Glomerular endothelial cell (primary cell): ENCODE data around the gene RHBDL1. TPM values are rescaled to one million over a fixed set of nuclear protein-coding genes. Genes with fewer than 3 reads are reported as not detected.

Source experiments
- DNase-seq: peaks from one replicate; pipeline ENCODE4 v3.0.0-alpha.2; 2011; ENCODE audit warnings: low read depth, low spot score; ENCODE audit errors: extremely low read depth
- total RNA-seq: library from RNA; depleted of rRNA; stranded (reverse); fragments of >200 nt; gene quantifications from 2 replicates; pipeline ENCODE4 v1.2.3, GENCODE V29; 2015

Gene RHBDL1
- total RNA-seq, 1 donor from 2014 or later: 1.6 TPM

DNA sequence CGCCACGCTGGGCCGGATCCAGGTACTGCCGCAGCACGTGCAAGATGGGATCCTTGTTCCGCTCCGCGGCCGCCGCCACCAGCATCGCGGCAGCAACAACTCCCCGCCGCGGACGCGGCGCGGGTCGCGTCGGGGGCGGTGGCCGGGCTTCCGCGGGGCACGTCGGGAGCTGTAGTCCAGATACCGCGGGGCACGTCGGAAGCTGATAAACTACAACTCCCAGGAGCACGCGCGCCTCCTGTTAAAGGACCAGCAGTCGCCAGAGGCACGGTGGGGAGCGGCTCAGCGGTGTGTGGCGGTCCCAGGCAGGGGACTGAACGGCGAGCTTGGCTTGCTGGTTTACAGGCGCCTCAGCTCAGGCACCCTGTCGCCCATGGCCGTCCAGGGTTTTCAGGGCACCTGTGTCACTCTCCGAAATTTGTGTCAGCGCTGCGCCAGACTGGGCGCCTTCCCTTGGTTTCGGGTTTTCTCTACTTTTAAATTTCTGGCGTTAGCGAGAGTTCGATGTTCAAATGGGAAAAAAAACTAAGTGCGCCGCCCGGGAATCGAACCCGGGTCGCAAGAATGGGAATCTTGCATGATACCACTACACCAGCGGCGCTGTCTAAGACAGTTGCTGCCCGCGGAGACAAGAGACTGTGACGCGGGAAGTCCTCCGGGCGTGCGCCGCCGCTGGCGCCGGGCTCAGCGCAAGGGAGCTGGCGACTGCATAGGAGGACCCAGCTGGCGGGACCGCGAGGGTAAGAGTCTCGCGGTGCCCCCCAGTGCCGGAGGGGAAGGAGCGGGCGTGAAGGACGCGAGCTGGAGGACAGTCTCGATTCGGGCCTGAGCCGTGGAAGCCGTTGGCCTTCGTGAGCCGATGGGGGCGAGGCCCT is 39.0 kb upstream of the RHBDL1 start, which contains the start of gene METTL26:
Gene METTL26, minus strand, starts transcription at position 100 of the 875 bp plus-strand sequence. Its CDS starts 15 bp downstream, at position 85.
- DNase-seq: peak; percentile 54

DNA sequence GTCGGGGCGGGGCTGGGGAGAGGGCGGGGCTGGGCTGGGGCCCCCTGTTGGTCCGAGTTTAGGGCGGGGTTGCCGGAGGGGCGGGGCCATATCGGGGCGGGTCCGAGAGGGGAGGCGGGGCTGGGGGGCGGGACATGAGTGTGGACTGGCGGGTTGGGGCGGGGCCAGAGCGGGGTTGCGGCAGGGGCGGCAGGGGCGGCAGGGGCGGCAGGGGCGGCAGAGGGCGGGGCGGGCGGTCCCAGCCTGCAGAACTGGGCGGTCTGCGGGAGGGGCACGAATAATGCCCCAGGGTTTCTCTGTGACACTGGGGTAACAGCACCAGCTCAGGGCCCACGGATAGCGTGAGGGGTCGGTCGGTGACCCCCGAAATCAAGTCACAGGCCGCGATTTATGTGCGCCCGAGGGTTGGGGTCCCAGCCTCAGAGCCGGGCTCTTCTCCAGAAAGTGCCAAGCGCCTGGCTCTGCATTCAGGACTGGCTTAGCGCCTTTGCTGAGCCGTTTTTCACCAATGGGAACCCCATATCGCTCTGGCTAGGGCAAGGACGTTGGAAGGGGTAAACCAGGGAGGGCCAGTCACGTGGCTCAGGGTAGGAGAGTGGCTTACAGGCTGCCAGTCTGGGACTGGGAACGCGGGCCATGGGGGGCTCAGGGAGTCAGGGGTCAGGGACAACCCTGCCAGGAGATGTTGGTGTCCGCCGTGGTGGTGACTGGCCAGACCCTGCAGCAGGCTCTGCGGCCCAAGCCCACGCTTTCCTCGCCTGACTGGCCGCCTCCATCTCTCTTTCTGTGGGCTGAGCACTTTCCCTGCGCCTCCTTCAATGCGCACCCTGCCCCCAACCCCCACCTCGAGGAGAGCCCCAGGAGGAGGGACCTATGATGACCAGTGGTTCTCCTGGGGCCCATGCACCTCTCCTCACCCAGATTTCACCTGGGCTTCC is 38.1 kb upstream of the RHBDL1 start:
- no peak for DNase-seq

DNA sequence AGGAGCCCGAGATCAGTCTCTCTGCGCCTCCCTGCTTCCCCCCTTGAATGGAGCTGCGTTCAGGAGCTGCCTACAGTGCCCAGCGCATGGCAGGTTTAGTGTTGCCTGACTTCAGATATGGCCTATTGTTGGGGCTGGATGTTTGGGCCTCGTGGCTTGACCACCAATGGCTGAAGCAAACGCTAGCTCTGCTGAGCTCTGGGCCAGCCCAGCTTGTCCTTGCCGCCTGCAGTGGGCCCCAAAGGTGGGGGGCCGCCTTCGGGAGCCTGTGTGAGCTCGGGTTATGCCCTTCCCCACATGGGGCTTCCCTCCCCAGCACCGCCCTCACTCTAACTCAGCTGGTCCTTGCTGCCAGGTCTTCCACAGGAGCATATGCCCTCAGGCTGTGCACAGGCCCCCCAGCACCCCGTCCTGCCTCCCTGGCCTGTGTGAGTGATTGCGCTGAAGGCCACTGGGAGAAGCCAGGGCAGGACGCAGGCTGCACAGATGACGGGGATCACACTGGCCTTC is 37.4 kb upstream of the RHBDL1 start:
- no peak for DNase-seq

DNA sequence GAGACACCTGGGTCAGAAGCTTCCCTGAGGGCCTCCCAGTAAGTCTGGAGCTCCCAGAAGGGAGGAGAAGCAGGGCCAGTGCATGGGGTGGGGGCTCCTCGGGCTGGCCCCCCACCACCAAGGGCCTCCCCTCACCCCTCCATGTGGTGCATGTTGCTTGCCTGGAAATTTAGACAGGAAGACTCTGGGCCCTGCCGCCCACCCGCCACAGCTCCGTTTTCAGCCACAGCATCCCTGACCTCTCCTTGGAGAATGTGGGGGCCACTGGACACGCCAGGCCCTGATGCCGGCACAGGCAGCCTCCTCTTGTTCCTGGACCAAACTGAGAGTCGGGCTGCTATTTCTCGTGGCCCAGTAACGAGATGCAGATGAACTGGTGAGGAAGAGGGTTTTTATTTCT is 36.6 kb upstream of the RHBDL1 start:
- no peak for DNase-seq

DNA sequence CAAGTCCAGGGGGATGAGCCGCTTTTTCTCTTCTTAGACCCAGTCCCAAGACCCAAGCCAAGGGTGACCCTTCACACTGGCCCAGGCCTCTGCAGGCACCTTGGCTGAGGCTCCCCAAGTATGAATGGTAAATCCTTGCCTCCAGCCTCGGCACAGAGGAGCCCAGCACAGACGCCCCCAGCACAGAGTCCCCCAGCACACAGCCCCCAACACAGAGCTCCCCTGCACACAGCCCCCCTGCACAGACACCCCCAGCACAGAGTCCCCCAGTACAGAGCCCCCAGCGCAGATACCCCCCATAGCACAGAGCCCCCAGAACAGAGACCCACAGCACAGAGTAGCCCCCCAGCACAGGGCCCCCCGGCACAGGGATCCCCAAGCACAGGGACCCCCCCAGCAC is 34.9 kb upstream of the RHBDL1 start:
- no peak for DNase-seq

DNA sequence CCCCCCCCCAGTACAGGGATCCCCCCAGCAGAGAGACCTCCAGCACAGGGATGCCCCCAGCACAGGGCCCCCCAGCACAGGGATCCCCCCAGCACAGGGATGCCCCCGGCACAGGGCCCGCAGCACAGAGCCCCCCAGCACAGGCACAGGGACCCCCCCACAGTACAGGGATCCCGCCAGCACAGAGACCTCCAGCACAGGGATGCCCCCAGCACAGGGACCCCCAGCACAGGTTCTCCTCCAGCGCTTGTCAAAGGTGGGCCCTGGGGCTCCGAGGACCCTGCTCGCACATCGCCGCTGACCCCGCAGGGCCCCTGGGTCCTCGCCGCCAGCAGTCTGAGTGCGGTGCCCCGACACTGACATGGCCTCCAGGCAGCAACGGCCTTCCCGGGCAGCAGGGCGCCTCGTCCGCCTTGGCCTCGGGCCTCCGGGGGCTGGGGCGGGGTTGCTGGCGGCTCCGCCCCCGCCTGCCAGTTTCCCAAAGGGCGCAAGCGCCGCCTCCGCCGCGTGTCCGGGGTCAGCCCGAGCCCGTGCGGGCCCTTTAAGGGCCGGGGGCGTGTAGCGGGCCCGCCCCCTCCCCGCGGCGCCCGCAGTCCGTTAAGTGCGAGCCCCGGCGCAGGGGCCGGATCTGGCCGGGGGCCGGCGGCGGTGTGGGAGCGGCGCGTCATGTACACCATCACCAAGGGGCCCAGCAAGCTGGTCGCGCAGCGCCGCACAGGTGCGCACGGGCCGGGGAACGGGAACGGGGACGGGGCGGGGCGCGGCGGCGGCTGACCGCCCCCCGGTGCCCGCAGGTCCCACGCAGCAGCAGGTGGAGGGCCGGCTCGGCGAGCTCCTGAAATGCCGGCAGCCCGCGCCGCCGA is 33.9 kb upstream of the RHBDL1 start, which contains the start of gene MCRIP2:
Gene MCRIP2, plus strand, starts transcription at position 503 of the 863 bp plus-strand sequence. Its CDS starts 164 bp downstream, at position 667.
- no peak for DNase-seq

DNA sequence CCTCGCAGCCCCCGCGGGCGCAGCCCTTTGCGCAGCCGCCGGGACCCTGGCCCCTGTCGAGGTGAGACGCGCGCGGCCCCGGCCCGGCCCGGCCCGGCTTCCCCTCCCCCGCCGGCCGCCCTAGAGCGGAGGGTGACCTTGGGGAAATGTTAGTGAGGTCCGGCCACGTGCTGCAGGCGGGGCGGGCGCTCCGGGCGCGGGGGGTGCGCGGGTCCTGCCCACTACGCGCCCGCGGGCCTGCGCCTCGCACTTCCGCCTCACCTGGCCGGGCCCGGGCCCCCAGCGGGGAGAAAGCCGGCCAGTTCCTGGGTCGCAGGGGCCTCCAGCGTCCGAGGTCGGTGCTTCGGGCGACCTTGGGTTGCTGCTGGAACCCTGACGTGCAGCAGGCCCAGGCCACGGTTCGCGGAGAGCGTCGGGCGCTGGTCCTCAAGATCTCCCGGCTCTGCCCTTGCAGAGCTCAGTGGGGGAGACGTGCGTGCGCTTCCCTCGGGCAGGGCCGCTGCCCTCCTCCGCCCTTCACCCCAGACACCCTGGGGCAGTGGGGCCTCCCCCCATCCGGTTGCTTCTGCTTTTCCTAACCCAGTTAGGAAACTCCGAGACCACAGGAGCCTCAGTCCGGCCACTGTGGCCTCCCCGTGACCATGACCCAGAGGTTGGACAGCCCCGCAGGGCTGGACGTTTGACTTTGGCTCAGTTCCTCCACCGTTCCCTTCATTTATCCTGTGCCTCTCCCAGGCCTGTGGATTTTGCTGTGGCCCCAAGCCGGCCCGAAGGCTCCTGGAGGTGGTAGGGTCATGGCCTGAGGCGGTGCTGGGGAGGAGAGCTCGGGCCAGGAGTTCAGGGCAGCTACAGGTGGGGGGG is 33.1 kb upstream of the RHBDL1 start:
- no peak for DNase-seq

DNA sequence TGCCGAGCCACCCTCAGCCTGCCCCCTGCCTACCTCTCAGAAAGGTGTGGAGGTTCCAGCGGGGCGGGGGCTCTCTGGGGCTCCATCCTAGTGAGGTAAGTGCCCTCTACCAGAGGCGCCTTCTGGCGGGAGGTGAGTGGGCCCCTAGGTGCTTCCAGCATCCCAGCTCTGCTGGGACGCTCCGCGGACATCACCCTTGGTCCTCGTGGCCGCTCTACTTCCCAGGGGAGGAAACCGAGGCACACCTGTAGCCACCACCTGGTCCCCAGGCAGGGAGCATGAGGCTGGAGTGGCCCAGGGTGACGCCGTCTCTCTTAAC is 32.5 kb upstream of the RHBDL1 start:
- no peak for DNase-seq

DNA sequence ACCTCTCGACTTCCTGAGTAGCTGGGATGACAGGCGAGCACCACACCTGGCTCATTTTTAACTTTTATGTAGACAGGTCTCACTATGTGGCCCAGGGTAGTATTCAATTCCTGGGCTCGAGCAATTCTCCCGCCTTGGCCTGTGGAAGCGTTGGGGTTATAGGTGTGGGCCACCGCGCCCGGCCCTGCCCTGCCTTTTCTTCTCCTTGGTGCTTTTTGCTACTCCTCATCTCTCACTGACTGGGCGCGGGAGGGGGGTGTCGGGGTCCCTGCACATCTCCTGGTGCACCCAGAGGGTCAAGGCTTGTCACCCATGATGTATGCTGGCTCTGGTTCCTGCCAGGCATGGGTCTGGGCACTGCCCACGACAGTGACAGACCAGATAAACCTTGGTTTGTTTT is 30.9 kb upstream of the RHBDL1 start:
- DNase-seq: no peak

DNA sequence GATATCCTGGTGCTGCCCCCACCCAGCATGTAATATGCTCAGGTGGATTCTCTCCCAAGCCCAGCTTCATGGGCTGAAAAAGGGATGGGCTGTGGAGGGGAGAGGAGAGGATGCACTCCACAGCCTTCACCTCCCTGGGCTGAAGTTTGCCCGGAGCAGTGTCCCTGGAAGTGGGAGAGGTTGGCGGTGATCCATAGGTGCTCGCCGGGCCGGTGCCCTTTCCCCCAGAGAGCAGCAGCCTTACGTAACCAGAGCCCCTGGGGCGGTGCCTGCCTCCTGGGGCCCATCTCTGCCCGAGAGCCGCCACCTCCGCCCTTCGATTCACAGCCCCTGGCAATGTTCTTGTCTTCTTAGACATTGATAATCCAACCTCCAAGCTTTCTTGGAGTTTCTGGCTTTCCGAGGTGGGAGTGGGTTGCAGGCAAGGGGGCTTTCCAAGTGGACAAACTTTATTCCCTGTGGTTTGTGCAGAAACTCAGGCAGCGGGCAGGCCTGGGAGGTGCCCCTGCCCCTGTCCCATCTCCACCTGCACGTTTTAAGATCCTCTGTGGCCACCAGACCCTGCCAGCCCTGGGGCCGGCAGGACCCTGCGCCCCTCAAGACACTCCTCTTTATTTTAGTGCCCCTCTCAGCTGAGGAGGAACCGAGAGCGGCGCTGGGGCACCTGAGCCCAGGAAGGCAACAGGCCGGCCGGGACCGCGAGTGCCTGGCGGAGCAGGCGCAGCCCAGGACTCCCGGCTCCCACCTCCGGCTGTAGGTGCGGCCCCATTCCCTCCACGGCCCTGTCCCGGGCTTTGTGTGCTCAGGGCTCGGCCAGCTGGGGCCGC is 29.4 kb upstream of the RHBDL1 start:
- DNase-seq: no peak

DNA sequence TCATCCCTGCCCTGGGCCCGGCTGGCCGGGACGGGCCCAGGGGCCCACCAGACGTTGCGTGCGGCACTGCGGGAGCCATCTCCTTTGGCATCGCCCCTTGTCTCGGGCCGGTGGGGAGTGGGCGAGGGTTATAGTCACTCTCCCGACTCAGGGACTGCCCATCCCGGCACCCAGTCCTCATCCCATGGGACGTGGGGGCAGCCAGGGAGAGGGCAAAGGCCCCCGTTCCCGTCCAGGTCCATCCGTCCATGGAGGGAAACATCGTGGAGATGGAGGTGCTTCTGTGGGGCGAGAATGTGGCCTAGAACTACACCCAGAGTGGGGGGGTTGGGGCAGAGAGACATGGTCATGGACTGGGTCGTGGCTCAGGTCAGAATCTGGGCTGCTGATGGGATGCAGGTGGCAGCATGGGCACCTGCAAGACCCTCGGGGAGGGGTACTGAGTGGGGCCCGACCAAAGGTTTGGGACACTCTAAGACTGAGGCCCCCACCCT is 28.7 kb upstream of the RHBDL1 start:
- no peak for DNase-seq

DNA sequence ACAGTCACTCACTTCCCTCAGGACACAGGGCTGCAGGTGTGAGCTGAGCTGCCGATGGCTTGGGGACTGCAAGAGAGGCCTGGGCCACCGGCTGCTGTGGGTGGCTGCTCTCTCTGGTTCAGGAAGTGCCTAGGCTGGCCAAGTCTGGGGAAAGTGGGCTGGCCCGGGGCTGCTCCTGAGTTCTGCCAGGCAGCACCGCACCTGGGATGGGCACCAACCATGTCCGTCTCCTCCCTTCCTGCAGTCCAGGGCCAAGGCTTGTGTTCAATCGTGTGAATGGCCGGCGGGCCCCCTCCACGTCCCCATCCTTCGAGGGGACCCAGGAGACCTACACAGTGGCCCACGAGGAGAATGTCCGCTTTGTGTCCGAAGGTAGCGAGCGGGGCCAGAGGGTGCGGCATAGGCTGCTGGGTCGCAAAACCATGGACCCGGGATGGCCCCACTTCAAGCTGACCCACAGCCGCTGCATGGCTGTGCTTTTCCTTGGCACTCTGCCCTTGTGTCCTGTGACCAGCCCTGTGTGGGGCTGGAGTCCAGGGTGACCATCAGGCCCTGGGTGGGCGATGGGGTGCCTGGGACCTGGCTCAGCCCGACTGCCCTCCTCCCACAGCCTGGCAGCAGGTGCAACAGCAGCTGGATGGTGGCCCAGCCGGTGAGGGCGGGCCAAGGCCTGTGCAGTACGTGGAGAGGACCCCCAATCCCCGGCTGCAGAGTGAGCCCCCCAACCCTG is 28.1 kb upstream of the RHBDL1 start:
- DNase-seq: no peak

DNA sequence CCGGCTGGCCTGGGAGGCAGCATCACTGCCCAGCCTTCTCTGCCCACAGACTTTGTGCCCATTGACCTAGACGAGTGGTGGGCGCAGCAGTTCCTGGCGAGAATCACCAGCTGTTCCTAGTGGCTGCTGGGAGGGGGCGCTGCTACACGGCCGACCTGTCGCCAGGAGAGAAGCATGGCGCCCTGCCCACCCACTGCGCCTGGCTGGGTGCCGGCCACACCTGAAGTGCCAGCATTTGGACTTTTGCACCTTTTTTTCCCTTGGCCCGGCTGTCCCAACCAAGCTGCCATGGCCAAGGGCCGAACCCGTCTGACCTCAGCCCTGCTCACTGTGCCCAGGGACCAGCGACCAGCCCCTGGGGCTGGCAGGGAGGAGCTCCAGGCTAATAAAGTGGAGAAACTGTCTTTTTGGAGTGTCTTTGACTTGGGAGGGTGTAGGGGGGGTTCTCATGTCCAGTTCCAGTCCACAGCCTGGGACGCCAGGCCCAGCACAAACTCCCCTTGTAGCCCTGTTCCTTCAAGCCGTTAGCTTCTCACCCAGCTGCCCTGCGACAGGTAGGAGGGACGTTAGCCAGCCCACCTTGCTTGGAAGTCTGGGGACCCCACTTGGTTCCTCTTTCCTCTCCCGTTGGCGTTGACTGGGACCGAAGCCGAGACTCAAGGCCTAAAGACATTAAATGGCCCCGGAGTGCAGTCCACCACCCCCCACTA is 27.2 kb upstream of the RHBDL1 start:
- no peak for DNase-seq

DNA sequence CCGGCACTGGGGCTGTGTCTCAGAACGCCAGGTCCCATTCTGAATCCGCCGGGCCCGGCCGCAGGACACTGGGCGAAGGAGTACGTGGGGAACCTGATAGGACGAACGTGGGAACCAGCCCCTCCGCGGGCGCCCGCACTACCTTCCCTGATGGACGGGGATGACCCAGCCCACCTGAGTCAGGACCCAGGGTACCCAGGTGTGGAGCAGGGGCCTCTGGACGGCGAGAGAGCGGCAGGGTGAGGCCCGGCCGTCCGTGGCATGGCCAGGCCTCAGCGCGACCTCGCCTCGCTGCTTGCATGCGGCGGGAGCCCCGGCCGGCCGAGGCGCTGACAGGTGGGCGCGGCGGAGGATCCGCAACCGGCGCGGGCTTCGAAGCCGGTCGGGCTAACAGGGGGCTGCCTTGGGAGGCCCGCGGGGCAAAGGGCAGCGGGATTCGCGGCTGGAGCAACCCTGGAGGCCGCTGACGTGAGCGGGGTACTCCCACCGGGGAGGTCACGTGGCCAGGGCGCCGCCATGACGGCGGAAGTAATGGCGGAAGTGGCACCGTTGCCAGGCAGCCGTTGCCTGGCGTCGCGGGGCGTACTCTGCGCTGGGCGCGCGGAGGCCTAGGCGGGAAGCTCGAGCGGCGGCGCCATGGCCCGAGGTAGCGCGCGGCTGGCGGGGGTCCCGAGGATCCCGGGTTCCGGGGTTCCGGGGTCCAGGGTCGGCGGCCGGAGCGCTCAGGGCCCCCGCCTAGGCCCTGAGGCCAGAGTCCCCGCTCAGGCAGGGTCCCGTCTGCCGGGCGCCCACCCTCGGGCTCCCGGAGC is 26.5 kb upstream of the RHBDL1 start, which contains the start of gene WDR90:
Gene WDR90, plus strand, starts transcription at position 585 of the 809 bp plus-strand sequence. Its CDS starts 52 bp downstream, at position 637.
- peak; percentile 25 for DNase-seq

DNA sequence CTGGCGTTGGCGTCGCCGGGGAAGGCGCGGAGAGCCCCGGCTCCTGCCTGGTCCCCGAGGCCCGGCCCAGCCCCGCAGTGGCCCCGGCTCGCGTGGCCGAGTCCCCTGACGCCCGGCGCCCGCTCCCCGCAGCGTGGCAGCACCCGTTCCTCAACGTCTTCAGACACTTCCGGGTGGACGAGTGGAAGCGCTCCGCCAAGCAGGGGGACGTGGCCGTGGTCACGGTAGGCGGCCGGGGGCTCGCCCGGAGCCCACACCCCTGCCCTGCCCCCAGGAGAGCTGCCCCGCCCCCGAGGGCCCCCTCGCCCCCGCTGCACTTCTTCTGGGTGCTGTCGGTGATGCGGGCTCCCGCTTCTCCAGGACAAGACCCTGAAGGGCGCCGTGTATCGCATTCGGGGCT is 25.8 kb upstream of the RHBDL1 start:
- no peak for DNase-seq

DNA sequence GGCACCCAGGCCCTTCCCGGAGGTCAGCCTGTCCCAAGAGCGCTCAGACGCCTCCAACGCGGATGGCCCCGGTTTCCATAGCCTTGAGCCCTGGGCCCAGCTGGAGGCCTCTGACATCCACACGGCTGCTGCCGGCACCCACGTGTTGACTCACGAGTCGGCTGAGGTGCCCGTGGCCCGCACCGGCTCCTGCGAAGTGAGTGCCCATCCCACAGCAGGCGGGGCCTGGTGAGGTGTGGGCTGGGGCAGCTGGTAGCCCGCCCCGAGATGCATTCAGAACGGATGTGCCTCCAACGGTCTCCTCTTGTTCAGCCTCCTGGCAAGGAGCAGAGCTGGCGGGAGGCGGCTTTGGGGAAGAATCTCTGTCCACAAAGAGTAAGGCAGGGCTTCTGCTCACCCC is 23.6 kb upstream of the RHBDL1 start:
- no peak for DNase-seq
